ENCODE measurements around the gene EIF4A2. TPM values are rescaled to one million over a fixed set of nuclear protein-coding genes. Genes with fewer than 3 reads are reported as not detected.
A peak's percentile ranks its signal among the peaks of the same experiment; 100 is the strongest.

Gene EIF4A2
- 100 to 1,000 TPM; 302 to 323 TPM for total RNA-seq

- H3K36me3 ChIP-seq = peaks cover 46% of the 10 kb centered on the region
- DNase-seq (ENCODE audit: low spot score) = peak; percentile 91
- TF ChIP-seq CTCF (IDR thresholded peaks at IDR 0.05) = no peak
- H3K27me3 ChIP-seq = no peaks in the 10 kb centered on the region
- peak within 1 kb of the TSS; percentile 99 to 100 for H3K27ac ChIP-seq
- H3K9me3 ChIP-seq = no peaks in the 10 kb centered on the region
- H3K4me3 ChIP-seq = peak within 1 kb of the TSS; percentile 88 to 93
- peaks cover 0 to 36% of the 10 kb centered on the region in 2 donors for H3K4me1 ChIP-seq
Observed at GRCh38 chr3:186783058-186783730, at the start of gene EIF4A2. TSS of gene EIF4A2 (plus strand) at chr3:186783577. CDS start at chr3:186783611, 34 bp downstream.

DNA sequence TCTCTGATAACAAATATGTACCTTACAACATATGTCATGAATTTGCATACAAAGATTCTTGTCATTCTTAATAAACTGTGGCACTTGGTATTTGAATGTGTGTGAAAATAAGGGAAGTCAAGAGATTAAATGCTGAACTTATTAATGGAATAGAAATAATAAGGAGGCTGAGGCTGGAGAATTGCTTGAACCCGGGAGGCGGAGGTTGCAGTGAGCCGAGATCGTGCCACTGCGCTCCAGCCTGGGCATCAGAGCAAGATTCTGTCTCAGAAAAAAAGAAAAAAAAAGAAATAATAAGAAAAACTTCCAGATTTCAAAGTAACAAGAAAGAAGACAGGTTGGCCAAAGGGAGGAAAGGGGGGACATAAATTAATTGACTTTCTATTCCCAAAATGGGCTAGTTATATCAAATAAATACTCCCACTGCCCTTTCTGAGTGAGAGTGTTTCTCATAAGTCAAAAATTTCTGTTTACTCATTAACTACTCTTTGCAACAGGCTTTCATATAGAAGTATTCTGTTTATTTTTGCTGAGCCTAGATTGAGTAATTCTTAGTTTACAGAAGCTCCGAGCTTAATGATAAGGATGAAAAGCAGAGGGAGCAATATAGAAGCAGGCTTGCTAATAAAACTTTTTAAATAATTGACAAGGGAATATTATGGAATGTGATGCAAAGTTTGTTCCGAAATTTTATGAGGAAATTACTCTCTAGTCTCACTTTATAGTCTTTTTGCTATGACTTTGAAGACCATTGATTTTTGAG is 40.6 kb upstream of the EIF4A2 start:
- H3K4me3 ChIP-seq = no peak overlapping the region
- no peaks in the 10 kb centered on the region for H3K9me3 ChIP-seq
- H3K27ac ChIP-seq = no peak overlapping the region
- no peak for DNase-seq (ENCODE audit: low spot score)
- no peaks in the 10 kb centered on the region for H3K27me3 ChIP-seq
- TF ChIP-seq CTCF (IDR thresholded peaks at IDR 0.05) = no peak
- no peaks in the 10 kb centered on the region for H3K36me3 ChIP-seq
- no peaks in the 10 kb centered on the region for H3K4me1 ChIP-seq

- no peak for DNase-seq (ENCODE audit: low spot score)
- Histone ChIP-seq H3K9me3 (no peaks in the 10 kb centered on the region), H3K27ac (no peak overlapping the region), H3K27me3 (no peaks in the 10 kb centered on the region), H3K4me3 (no peak overlapping the region), H3K36me3 (no peaks in the 10 kb centered on the region), H3K4me1 (no peaks in the 10 kb centered on the region)
- TF ChIP-seq CTCF (IDR thresholded peaks at IDR 0.05) = no peak
Observed at GRCh38 chr3:186743666-186744065, 39.7 kb upstream of the EIF4A2 start.

DNA sequence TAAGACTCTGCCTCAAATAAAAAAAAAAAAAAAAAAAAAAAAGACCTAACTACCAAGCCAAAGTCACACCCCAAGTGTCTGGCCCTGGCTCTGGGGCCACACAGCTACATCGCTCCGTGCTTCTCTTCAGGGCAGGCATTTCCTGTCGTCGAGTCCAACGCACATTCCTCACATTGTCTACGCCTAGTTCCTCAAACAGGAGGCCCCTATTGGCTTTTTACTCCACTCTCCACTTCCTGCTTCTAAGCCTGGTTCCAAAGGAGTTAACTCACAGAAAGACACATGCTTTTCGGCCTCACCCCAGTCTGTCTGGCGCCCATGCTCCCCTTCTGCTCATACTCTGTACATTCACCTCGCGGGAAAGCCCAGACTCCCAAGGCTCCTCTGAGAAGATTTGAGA is 37.4 kb upstream of the EIF4A2 start:
- Histone ChIP-seq H3K27me3 (no peaks in the 10 kb centered on the region), H3K36me3 (no peaks in the 10 kb centered on the region), H3K9me3 (no peaks in the 10 kb centered on the region), H3K27ac (peak overlapping the region in 1 of 2 donors; percentile 16), H3K4me3 (no peak overlapping the region), H3K4me1 (no peaks in the 10 kb centered on the region)
- DNase-seq (ENCODE audit: low spot score) = peak; percentile 60
- TF ChIP-seq CTCF (IDR thresholded peaks at IDR 0.05) = no peak

- Histone ChIP-seq H3K27me3 (no peaks in the 10 kb centered on the region), H3K4me1 (peaks cover 0 to 8% of the 10 kb centered on the region in 2 donors), H3K4me3 (no peak overlapping the region), H3K27ac (no peak overlapping the region), H3K9me3 (no peaks in the 10 kb centered on the region), H3K36me3 (no peaks in the 10 kb centered on the region)
- DNase-seq (ENCODE audit: low spot score) = no peak
- TF ChIP-seq CTCF (IDR thresholded peaks at IDR 0.05) = no peak
Observed at GRCh38 chr3:186750316-186750715, 33.1 kb upstream of the EIF4A2 start.
